HG03039 (cell line): Measurements from ENCODE around the gene ZNF609.
"Not testable (repeated sequence)": the region's sequence is repeated elsewhere in the genome, so short reads cannot be mapped to it uniquely, and the experiment has no call there.

Experiments
- ATAC-seq: cut with Tn5 transposase; IDR thresholded peaks from one replicate; pipeline ENCODE4 v1.9.1; 2021; ENCODE audit warnings: mild to moderate bottlenecking, moderate library complexity; ENCODE audit not compliant: unreplicated experiment

ZNF609 gene

DNA sequence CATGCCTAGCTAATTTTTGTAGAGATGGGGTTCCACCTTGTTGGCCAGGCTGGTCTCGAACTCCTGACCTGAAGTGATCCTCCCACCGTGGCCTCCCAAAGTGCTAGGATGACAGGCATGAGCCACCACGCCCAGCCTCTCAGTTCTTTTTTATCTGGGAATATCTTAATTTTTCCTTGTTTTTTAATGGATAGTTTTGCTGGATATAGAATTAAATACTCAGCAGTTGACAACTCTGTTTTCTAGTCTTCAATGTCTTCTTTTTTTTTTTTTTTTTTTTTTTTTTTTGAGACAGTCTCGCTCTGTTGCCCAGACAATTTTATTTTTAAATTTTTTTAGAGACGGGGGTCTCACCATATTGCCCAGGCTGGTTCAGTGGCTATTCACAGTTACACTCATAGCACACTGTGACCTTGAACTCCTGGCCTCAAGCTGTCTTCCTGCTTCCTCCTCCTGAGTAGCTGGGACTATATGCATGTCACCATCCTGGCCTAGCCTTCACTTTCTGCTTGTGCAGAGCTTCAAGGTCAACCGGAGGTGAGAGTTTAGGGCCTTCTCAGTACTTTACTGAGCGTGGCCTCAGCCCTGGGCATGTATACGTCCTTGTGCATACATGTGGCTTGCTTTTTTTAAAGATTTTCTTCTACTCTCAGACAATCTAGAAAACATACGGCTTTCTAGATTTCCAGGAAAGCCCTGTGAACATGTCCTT is 120.5 kb downstream of the ZNF609 start:
- ATAC-seq, result no peak

DNA sequence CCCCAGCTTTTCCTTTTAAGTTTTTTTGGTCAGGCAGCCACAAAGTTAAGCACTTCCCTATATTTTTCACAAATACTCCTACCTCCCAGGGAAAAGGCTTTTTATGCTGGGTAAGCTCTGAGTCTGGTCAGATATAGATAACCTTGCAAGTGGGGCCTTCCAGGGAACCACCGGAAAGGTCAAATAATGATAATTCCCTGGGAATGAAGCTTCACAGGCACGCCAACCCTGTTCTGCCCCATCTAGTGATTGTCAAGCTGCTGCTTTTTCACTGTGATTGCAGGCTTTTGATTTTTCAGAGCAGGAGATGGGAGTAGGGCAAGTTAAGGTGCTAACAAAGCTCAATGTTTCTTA is 121.0 kb downstream of the ZNF609 start:
- no peak for ATAC-seq

DNA sequence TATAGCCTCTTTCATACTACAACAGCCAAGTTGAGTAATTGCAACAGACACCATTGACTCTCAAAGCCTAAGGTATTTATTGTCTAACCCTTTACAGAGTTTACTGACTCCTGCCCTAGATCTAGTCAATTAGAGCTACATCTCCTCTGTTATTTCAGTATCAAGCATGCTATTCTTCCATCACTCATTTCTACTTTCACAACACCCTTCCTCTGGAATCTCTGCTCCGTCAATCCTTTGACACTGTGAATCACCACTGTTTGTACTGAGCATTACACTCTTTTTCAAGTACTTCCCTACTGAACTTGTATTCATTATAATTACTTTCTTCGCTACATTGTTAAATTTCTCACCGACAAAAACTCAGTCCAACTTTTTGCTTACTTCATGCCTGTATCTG is 121.8 kb downstream of the ZNF609 start:
- ATAC-seq, result no peak

DNA sequence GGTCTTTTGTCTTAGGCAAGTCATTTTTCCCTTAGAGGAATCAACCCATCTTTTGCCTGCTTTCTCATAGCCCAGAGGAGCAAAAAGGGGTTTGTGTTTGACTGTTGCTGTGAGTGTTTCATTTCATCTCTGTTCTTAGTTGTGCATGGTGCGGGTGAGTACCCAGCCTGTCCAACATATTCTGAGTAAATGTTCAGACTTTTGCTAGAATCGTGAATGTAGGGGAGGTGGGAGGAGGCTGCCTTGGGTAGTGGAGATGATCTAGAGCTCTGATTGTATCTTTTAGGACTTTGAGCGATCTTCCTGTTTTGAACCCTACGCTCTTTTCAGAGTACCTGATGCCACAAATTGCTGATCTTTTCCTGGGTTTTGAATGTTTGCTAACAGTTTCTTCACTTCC is 123.1 kb downstream of the ZNF609 start:
- no peak for ATAC-seq

DNA sequence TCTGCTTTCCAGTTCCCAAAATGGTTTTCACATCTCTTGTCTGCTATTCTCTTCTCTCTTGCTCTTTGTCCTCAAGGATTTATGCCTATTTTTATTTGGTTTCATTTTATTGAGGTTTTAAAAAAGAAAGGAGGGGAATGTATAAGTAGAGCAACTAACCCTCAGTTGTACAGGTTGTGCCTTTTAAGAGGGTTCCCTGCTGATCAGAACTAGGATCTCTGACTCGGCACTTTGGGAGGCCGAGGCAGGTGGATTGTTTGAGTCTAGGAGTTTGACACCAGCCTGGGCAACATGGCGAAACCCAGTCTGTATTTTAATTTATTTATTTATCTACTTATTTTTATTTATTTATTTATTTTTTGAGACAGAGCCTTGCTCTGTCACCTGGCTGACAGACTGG is 123.6 kb downstream of the ZNF609 start:
- ATAC-seq, result no peak

DNA sequence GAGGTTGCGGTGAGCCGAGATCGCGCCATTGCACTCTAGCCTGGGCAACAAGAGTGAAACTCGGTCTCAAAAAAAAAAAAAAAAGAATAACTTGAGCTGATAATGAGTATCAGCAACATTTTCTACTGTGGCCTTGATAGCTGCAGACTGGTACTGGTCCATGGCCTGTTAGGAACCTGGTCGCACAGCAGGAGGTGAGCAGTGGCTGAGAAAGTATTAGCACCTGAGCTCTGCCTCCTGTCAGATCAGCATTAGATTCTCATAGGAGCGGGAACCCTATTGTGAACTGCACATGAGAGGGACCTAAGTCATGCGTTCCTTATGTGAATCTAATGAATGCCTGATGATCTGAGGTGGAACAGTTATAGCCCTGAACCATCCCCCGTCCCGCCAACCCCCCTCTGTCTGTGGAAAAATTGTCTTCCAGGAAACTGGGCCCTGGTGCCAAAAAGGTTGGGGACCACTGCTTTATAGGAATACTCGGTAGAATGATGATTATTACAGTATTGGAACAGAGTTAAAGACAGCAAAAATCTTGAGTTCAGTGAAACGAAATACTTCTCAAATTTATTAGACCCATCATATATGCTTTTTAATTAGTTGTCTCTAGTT is 126.0 kb downstream of the ZNF609 start:
- no peak for ATAC-seq

DNA sequence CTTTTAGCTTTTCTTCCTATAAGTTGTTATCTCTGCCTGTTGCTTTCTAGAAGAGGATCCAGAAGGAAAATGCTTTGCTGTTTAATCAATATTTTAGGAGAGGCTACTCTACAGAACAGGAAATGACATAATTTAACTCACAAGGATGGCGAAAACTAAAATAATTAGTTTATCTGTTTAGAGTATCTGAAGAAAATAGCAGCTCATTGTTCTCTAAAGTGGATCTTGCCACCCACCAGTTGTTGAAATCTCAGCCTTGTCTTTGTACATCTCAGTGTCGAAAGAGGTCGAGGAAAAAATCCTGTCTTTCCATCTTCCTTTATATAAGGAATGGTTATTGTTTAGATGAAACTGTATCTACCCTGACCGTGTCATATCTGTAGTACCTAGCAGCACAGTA is 126.6 kb downstream of the ZNF609 start:
- no peak for ATAC-seq

DNA sequence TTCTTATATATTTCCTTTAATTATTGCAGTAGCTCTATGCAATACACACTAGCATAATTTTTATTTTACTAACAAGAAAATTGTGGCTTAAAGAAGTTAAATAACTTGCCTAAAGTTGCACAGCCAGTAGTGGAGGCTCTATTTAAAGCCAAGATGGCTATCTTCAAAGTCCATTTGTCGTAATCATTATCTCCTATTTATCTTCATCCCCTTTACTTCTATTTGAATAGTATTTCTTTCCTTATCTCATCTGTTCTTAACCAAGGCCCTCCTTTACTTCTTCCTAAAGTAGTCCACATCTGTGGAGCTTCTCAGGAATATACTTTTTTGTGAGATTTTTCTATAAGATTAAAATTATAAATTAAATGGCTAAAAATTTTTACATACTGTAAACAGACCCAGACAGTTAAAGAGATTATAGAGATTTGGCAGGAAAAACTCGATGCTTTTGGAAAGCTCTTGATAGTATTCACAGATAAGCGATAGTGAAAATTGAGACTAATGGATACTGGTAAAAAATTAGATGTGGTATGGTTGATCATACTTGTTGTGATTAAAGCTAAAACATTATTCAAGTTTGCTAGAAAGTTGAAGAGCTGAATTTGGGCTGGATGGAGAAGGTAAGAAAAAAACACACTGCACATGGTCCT is 129.2 kb downstream of the ZNF609 start:
- no peak for ATAC-seq

DNA sequence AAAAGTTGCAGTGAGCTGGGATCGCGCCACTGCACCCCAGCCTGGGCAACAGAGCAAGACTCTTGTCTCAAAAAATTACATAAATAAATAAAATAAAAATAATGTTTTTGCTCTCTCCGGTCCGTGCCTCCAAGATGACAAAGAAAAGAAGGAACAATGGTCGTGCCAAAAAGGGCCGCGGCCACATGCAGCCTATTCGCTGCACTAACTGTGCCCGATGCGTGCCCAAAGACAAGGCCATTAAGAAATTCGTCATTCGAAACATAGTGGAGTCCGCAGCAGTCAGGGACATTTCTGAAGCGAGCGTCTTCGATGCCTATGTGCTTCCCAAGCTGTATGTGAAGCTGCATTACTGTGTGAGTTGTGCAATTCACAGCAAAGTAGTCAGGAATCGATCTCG is 132.5 kb downstream of the ZNF609 start:
- ATAC-seq, result not testable (repeated sequence)

DNA sequence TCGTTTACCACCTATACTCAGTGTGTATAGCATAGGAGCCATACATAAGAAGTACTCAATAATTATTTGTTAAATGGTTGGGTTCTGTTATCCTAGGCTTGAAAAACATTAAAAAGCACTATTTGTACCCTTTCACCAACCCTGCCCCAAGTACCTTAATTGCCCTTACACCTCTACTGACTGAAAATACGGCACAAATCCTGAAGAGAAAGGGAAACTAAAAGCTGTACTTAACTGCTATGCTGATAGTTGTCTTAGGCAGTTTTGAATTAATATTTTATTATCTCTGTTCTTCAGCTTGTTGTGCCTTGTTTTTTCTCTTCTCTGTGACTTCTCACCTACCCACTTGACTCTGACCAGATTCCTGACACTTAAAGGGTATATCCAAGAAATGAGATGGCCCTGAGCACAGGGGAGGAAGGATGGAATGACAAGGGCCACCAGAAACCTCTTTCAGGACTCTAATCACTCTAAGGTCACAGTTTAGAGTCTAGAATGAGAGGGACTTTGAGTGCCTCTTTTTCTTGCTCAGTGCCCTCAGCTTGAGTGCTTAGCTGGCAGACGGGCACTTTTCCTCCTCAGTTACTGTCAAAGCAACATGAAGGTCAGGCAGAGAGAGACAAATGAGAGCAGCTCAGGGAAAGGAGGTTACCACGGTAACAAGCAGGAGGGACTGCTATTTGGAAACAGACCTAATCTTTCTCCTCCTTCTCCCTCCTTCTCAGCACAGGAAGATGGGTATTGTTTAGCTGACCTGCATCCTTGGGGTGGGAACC is 136.5 kb downstream of the ZNF609 start:
- no peak for ATAC-seq

DNA sequence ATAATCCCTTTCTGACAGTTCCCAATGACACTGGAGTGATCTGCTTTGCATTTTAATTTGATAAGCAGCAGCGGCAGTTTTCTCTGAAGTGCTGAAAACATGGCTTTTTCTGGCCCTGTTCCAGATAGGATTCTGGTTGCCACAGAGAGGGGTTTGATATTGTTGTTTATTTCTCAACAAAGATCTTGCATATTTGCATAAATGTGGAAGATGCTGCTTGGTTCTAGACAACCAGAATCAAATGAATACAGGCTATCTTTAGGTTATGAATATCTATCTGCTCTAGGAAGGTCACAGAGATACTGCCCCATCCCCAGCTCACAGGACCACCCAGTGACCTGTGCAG is 137.1 kb downstream of the ZNF609 start:
- no peak for ATAC-seq

DNA sequence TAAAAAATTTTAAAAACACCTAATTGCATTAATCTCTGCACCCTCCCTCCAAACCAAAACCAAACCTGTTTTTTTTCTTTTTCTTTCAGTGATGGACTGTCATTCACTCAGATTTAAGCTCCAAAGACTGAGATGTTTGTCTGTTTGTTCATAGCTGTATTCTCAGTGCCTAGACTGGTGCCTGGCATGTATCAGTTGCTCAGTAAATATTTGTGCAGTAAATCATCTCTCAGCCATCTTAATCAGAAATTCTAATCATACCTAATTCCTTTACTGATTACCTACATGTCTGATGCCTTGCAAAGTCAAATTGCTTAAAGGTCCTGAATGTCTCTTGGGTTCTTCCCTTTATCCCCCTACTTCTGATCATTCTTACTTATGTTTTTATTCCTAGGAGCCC is 138.8 kb downstream of the ZNF609 start:
- no peak for ATAC-seq

DNA sequence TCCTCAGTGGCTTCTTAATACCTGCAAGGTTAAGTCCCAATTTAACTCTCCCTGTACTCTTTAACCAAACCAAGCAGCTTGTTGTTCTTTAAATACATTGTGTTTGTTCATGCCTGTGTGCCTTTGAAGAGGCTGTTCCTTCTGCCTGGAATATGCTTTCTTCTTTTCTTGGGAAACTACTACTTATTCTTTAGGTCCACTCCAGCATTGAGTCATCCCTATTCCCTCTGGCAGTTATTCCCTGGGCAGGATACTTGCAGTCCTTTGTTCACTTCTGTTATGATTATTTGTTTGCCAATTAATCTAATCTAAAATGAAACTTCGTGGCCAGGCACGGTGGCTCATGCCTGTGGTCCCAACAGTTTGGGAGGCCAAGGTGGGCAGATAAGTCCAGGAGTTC is 139.3 kb downstream of the ZNF609 start:
- ATAC-seq, result no peak

DNA sequence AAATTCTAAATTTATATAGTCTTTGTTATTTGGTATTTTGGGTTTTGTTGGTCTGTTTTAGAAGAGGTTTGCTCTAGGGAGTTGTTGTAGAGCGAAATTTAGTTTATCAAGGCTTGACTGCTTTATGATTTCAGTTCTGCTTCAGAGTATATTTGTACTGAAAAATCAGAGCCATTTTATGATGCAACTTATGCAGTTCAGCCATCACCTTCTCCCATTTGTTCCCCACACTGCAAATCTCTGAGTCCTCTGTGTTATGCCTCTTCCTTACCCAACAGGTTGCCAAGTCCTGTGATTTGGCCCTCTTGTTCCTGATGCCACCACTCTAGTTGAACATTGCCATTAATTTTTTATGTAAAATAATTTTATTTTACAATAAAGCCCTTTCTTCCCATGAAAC is 140.4 kb downstream of the ZNF609 start:
- no peak for ATAC-seq

DNA sequence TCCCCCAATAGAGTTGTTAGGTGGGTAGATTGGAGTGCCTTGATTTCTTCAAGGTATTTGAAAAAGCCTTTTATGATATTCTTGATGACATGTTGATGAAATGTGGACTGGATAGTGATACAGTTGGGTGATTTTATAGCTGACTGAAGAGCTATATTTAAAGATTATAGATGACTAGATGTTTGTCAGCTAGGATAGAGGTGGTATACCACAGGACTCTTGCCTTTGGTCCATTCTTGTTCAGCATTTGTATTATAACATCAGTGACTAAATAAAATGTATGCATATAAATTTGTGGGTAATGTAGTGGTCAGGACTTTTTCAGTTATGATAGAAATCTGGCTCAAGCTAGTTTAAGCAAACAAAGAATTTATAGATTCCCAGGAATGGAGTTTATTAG is 143.9 kb downstream of the ZNF609 start:
- no peak for ATAC-seq

DNA sequence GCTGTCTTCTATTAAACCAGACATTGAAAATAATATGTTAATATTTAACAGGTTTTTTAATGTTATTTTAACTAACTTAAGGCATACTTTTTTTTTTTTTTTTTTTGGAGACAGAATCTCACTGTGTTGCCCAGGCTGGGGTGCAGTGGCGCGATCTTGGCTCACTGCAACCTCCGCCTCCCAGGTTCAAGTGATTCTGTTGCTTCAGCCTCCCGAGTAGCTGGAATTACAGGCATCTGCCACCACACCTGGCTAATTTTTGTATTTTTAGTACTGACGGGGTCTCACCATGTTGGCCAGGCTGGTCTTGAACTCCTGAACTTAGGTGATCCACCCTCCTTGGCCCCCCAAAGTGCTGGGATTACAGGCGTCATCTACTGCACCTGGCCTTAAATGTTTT is 147.0 kb downstream of the ZNF609 start:
- ATAC-seq, result not testable (repeated sequence)

DNA sequence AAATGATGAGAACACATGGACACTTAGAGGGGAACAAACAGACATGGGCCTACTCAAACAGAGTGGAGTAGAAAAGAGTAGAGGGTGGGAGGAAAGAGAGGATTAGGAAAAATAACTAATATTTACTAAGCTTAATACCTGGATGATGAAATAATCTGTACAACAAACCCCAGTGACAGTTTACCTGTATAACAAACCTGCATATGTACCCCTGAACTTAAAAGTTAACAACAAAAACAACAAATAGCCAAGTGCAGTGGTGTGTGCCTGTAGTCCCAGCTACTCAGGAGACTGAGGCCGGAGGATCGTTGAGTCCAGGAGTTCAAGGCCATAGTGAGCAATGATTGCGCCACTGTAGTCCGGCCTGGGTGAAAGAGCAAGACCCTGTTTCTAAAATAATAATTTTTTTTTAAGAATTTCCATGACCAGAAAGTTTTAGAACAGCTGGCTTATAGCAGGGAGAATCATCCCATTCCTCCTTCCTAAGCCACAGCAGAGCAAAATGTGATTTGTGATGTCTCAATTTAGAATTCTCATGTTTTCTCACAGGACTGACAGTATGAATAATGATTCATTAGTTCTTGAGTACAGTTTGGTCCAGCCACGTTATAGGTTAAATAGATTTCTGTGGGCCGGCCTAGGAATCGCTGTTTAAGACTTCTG is 150.0 kb downstream of the ZNF609 start:
- no peak for ATAC-seq

DNA sequence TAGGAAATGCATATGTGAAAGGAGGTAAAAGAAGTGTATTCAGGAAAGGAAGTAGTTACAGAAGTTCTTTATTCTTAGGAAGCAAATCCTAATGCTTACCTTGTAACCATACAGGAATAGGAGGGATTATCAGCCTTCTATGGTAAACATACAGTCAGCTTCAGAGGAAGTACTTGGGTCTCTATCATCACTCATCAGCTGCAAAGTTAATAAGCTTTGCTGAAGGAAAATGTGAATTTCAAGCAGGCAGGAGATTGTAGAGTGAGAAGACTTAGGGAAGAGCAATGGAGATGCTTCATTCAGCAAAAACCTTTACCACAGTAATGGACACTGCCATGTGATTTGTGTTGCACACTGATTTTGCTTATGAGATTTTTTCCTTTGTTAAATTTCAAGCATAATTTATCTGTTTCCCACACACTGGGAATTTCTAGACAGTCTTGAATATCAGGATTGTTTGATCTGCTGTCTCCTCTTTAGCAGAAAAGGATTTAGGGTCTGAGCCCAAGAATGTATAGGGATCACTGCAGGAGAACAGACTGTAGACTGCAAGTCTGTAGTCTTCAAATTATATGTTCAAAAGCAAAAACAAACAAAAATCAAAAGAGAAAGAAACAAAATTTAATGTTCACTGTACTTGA is 150.8 kb downstream of the ZNF609 start:
- ATAC-seq, result no peak

DNA sequence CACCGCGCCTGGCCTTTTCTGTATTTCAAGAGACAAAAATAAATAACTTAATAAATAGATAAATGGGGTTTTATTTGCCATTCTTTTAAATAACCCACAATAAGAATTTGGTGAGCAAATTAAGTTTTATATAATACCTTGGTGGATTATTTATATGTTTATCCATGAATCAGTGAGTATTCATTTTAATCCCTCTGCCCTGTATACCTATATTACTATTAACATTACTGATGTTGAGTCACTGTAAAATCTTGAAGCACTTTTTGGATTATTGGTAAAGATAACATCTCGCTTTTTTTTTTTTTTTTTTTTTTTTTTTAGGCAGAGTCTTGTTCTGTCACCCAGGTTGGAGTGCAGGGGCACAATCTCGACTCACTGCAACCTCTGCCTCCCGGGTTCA is 154.1 kb downstream of the ZNF609 start:
- no peak for ATAC-seq

DNA sequence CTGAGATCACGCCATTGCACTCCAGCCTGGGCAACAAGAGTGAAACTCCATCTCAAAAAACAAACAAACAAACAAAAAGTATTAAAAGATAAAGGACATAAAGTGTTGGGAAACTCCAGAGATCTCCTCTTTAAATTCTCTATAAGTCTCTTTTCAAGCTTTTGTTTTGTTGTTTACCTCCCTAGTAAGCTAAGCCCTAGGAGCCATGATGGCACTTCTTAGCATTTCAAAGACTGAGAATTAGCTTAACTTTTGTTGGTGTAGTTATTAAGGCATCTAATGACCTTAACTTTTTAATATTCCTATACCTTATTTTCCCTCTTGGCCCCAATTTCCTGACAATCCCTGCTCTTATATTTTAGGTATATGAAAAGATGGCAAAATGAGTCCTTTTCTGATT is 157.3 kb downstream of the ZNF609 start:
- ATAC-seq, result no peak

DNA sequence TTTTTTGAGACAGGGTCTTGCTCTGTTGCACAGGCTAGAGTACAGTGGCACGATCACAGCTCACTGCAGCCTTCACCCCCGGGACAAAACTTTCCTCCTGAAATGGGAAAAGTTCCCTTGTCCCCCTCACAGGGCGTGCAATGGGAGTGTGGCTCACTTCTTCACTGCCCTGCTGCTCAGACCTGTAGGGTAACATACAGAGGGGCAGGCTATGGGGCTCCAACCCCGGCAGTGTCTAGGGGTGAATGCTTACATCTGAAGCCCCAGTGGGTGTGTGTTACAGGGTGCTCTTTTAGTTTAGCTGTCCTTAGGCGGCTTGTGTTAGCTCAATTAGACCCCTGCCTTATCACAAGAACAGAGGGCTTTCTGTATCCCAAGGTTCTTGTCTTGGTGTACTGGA is 157.8 kb downstream of the ZNF609 start:
- no peak for ATAC-seq
